Hypothalamus (tissue), 51 donors: Measurements from ENCODE around the gene PHOX2A.

Experiments used
- DNase-seq, 51 donors: peaks; one replicate each; lab custom pipeline; 2025; lab: John Stamatoyannopoulos, UW

The PHOX2A gene

DNA sequence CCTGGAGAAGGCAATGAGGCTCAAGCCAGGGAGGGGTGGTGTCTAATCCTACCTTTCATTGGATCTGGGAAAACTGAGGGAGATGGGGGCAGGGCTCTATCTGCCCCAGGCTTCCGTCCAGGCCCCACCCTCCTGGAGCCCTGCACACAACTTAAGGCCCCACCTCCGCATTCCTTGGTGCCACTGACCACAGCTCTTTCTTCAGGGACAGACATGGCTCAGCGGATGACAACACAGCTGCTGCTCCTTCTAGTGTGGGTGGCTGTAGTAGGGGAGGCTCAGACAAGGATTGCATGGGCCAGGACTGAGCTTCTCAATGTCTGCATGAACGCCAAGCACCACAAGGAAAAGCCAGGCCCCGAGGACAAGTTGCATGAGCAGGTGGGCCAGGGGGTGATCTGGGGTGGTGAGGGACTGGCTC is 52.0 kb downstream of the PHOX2A start, which contains the start of gene FOLR1:
Gene FOLR1, plus strand, starts transcription at position 180 of the 421 bp plus-strand sequence. Its CDS starts 34 bp downstream, at position 214.
- no peak for DNase-seq

- no peak for DNase-seq
Observed at GRCh38 chr11:72190631-72191071, 53.3 kb downstream of the PHOX2A start.

- peak in 15 of 51 donors; percentile 4 to 49 (median 24) for DNase-seq
Observed at GRCh38 chr11:72189455-72190250, 54.3 kb downstream of the PHOX2A start.
